ENCODE data around the gene DLST.

GRCh38 chr14:74836251-74836960, 45.3 kb upstream of the DLST start:
- TF ChIP-seq CTCF (IDR thresholded peaks at IDR 0.05) (no peak), POLR2A (IDR thresholded peaks at IDR 0.05) (no peak)
